ENCODE results near the gene RFFL. TPM values are rescaled to one million over a fixed set of nuclear protein-coding genes. Genes with fewer than 3 reads are reported as not detected.
"Not testable (repeated sequence)": the region's sequence is repeated elsewhere in the genome, so short reads cannot be mapped to it uniquely, and the experiment has no call there.

Gene RFFL
- total and polyA plus RNA-seq, 2 donors from 2014 or later = 15.7 to 29.0 TPM

DNA sequence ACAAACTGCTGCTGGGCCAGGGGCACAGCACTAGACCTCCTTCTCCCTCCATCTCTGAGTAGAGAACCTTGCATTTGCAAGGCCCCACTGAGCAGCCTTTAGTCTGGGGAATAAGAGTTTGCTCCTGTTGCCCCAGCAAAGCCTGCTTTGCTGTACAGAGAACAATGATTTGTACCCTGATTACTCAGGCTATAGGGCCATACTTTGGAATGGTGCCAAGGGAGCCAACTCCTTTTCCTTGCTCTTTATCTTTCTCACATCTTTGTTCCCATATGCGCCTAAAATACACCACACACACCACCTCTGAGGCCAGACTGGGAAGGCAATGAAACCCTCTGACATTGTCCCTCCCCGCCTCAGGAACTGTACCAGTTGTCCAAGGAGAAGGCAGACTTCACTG is 62.0 kb downstream of the RFFL start:
- DNase-seq (no peak), FAIRE-seq (no peak)
- intact Hi-C loops (cut with DNase I) = no loop called here
- Histone ChIP-seq H3K9ac (ENCODE audit: low read length in 3 of 3) (no peak overlapping the region), H3K27ac (ENCODE audit: low read depth in 2 of 2, low read length in 2 of 2) (no peak overlapping the region), H3K9me3 (ENCODE audit: control insufficient read depth in 2 of 3, insufficient read depth in 1 of 3, low read length in 3 of 3) (no peaks in the 10 kb centered on the region), H3K4me3 (ENCODE audit: low read length in 3 of 3) (no peak overlapping the region), H3K4me1 (ENCODE audit: control insufficient read depth in 2 of 3, insufficient read depth in 2 of 3, low read depth in 1 of 3, low read length in 3 of 3) (peaks cover 0 to 10% (median 9%) of the 10 kb centered on the region in 3 donors), H3K27me3 (ENCODE audit: control insufficient read depth, insufficient read depth, low read length) (no peaks in the 10 kb centered on the region), H3K36me3 (ENCODE audit: control insufficient read depth in 2 of 3, insufficient read depth in 3 of 3, low read length in 3 of 3) (peaks cover 2 to 26% (median 13%) of the 10 kb centered on the region in 3 donors)
- TF ChIP-seq, protein P1, sequence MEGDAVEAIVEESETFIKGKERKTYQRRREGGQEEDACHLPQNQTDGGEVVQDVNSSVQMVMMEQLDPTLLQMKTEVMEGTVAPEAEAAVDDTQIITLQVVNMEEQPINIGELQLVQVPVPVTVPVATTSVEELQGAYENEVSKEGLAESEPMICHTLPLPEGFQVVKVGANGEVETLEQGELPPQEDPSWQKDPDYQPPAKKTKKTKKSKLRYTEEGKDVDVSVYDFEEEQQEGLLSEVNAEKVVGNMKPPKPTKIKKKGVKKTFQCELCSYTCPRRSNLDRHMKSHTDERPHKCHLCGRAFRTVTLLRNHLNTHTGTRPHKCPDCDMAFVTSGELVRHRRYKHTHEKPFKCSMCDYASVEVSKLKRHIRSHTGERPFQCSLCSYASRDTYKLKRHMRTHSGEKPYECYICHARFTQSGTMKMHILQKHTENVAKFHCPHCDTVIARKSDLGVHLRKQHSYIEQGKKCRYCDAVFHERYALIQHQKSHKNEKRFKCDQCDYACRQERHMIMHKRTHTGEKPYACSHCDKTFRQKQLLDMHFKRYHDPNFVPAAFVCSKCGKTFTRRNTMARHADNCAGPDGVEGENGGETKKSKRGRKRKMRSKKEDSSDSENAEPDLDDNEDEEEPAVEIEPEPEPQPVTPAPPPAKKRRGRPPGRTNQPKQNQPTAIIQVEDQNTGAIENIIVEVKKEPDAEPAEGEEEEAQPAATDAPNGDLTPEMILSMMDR (IDR thresholded peaks at IDR 0.05; ENCODE audit: borderline replicate concordance, extremely low read depth, insufficient read depth) = no peak

DNA sequence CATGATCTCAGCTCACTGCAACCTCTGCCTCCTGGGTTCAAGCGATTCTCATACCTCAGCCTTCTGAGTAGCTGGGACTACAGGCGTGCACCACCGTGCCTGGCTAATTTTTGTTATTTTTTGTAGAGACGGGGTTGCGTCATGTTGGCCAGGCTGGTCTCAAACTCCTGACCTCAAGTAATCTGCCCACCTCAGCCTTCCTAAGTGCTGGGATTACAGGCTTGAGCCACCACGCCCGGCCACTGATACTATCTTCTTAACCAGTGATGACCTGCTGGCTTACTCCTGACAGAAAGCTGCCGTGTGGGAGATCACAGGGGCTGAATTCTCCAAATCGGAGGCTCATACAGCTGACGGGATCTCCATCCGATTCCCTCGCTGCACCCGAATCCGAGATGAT is 62.5 kb downstream of the RFFL start:
- H3K4me3 ChIP-seq (ENCODE audit: low read length in 3 of 3); H3K4me1 ChIP-seq (ENCODE audit: control insufficient read depth in 2 of 3, insufficient read depth in 2 of 3, low read depth in 1 of 3, low read length in 3 of 3); H3K9ac ChIP-seq (ENCODE audit: low read length in 3 of 3); FAIRE-seq; H3K9me3 ChIP-seq (ENCODE audit: control insufficient read depth in 2 of 3, insufficient read depth in 1 of 3, low read length in 3 of 3); DNase-seq; H3K27ac ChIP-seq (ENCODE audit: low read depth in 2 of 2, low read length in 2 of 2); intact Hi-C loops (cut with DNase I); H3K27me3 ChIP-seq (ENCODE audit: control insufficient read depth, insufficient read depth, low read length): not testable (repeated sequence)
- peaks cover 2 to 32% (median 13%) of the 10 kb centered on the region in 3 donors for H3K36me3 ChIP-seq (ENCODE audit: control insufficient read depth in 2 of 3, insufficient read depth in 3 of 3, low read length in 3 of 3)

DNA sequence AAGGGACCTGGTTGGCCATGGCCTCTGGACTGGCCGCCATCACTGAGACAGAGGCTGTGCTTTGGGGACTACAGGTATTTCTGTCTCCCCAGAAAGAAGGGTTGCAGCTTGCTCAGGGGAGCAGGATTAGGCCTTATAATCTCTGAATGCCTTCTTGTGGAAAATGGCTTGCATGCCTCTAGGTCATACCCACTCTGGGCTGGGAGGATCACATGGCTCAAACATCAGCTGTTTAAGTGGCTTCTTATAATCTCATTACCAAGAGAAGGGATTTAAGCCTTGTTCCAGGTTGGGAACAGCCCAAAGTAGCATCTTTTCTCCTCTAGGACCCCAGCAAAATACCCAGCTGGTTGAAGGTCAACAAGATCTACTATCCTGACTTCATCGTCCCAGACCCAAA is 64.1 kb downstream of the RFFL start:
- FAIRE-seq = no peak
- no peak for DNase-seq
- intact Hi-C loops (cut with DNase I) = loop anchor here (10.0 kb wide), 1 partner anchor 115 kb away; the partner anchor contains the start of gene RAD51D
- no peak overlapping the region for H3K9ac ChIP-seq (ENCODE audit: low read length in 3 of 3)
- no peak overlapping the region for H3K27ac ChIP-seq (ENCODE audit: low read depth in 2 of 2, low read length in 2 of 2)
- peaks cover 2 to 37% (median 12%) of the 10 kb centered on the region in 3 donors for H3K36me3 ChIP-seq (ENCODE audit: control insufficient read depth in 2 of 3, insufficient read depth in 3 of 3, low read length in 3 of 3)
- H3K4me1 ChIP-seq (ENCODE audit: control insufficient read depth in 2 of 3, insufficient read depth in 2 of 3, low read depth in 1 of 3, low read length in 3 of 3) = peaks cover 0 to 10% (median 9%) of the 10 kb centered on the region in 3 donors
- H3K9me3 ChIP-seq (ENCODE audit: control insufficient read depth in 2 of 3, insufficient read depth in 1 of 3, low read length in 3 of 3) = no peaks in the 10 kb centered on the region
- H3K27me3 ChIP-seq (ENCODE audit: control insufficient read depth, insufficient read depth, low read length) = no peaks in the 10 kb centered on the region
- TF ChIP-seq, protein P1 (IDR thresholded peaks at IDR 0.05; ENCODE audit: borderline replicate concordance, extremely low read depth, insufficient read depth) = no peak
- no peak overlapping the region for H3K4me3 ChIP-seq (ENCODE audit: low read length in 3 of 3)

DNA sequence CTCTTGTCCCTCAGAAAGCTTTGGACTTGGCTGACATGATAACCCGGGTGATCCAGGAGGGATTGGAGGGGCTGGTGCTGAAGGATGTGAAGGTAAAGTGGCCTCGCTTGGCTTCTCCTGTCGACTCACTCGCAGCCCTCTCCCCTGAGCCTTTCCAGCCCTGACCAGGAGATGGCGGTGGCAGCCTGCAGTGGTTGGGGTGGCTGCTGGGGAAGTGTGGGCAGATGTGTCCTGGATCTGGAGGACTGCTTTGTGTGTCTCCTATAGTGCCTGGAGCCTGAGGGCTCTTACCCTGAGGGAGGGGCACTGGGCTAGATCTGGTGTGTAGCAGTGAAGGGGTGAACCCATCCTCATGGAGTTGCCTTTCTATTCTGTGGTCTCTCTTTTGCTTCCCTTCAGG is 65.3 kb downstream of the RFFL start:
- Histone ChIP-seq H3K27me3 (ENCODE audit: control insufficient read depth, insufficient read depth, low read length) (no peaks in the 10 kb centered on the region), H3K9ac (ENCODE audit: low read length in 3 of 3) (no peak overlapping the region), H3K27ac (ENCODE audit: low read depth in 2 of 2, low read length in 2 of 2) (peak overlapping the region in 1 of 2 donors; percentile 33), H3K4me3 (ENCODE audit: low read length in 3 of 3) (no peak overlapping the region), H3K36me3 (ENCODE audit: control insufficient read depth in 2 of 3, insufficient read depth in 3 of 3, low read length in 3 of 3) (peaks cover 4 to 37% (median 11%) of the 10 kb centered on the region in 3 donors), H3K4me1 (ENCODE audit: control insufficient read depth in 2 of 3, insufficient read depth in 2 of 3, low read depth in 1 of 3, low read length in 3 of 3) (peaks cover 0 to 10% (median 9%) of the 10 kb centered on the region in 3 donors), H3K9me3 (ENCODE audit: control insufficient read depth in 2 of 3, insufficient read depth in 1 of 3, low read length in 3 of 3) (no peaks in the 10 kb centered on the region)
- TF ChIP-seq, protein P1 (IDR thresholded peaks at IDR 0.05; ENCODE audit: borderline replicate concordance, extremely low read depth, insufficient read depth) = peak; percentile 68
- intact Hi-C loops (cut with DNase I) = loop anchor here (10.0 kb wide), 1 partner anchor 117 kb away; the partner anchor contains the start of gene RAD51D
- DNase-seq = peak in 4 of 5 donors; percentile 47 to 75 (median 58)
- FAIRE-seq = no peak
